Ovary (tissue), 3 donors: Measurements from ENCODE around the gene PTPN23.

ENCODE experiments used
- POLR2A ChIP-seq: fragments of 450-650 bp; IDR thresholded peaks from one replicate; pipeline ENCODE4 v1.6.1; 2017; ENCODE audit warnings: antibody characterized with exemption, mild to moderate bottlenecking, moderate library complexity
- TF ChIP-seq, protein P1 (sequence below), 3 donors: fragments of 450-650 bp in 2 of 3; fragments of 200-600 bp in 1 of 3; IDR thresholded peaks; one replicate each; pipeline versions ENCODE4 v1.5.1 to v1.8.0; 2016 to 2022; ENCODE audit warnings: antibody characterized with exemption in 3 of 3, mild to moderate bottlenecking in 1 of 3
- donor health status: DM: no; HTN: no; CAD: no.

- TF ChIP-seq, protein P1, sequence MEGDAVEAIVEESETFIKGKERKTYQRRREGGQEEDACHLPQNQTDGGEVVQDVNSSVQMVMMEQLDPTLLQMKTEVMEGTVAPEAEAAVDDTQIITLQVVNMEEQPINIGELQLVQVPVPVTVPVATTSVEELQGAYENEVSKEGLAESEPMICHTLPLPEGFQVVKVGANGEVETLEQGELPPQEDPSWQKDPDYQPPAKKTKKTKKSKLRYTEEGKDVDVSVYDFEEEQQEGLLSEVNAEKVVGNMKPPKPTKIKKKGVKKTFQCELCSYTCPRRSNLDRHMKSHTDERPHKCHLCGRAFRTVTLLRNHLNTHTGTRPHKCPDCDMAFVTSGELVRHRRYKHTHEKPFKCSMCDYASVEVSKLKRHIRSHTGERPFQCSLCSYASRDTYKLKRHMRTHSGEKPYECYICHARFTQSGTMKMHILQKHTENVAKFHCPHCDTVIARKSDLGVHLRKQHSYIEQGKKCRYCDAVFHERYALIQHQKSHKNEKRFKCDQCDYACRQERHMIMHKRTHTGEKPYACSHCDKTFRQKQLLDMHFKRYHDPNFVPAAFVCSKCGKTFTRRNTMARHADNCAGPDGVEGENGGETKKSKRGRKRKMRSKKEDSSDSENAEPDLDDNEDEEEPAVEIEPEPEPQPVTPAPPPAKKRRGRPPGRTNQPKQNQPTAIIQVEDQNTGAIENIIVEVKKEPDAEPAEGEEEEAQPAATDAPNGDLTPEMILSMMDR (IDR thresholded peaks at IDR 0.05) = no peak
- TF ChIP-seq POLR2A = no peak
Measured at GRCh38 chr3:47420044-47420430, 39.2 kb downstream of the PTPN23 start.
